GM18907 (cell line): ENCODE data around the gene NRCAM.

Experiments
- ATAC-seq: cut with Tn5 transposase; IDR thresholded peaks from one replicate; pipeline ENCODE4 v1.9.1; 2021; ENCODE audit warnings: mild to moderate bottlenecking, moderate library complexity; ENCODE audit not compliant: unreplicated experiment

The NRCAM gene

DNA sequence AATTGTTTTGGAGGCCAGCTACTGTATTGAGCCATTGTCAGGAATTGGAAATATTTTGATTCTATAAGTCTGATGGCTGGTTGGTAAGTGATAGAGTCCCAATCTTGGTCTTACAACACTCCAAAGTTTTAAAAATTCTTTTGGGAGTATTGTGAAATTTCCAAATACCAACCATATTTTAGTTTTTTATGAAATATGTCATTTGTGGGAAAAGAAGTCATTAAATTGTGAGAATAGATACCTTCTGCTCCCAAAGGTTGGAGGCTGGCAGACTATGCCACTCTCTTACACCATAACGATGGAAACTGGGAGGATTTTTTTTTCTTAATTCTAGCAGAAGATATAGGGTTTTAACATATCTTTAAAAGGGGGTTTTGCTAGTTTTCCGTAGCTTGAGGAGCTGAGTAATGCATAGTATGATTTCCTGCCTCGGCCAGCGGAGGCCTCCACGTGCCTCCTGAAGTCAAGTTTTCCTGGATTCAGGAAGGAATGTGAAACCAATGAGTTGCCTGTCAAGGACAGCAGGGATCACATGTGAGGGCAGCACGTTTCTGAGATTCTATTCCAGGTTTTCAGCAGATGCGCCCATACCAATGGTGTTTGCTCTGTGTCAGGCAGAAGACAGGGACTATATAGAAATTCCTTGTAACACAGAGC lies 233.9 kb downstream of the NRCAM start:
- ATAC-seq: no peak

DNA sequence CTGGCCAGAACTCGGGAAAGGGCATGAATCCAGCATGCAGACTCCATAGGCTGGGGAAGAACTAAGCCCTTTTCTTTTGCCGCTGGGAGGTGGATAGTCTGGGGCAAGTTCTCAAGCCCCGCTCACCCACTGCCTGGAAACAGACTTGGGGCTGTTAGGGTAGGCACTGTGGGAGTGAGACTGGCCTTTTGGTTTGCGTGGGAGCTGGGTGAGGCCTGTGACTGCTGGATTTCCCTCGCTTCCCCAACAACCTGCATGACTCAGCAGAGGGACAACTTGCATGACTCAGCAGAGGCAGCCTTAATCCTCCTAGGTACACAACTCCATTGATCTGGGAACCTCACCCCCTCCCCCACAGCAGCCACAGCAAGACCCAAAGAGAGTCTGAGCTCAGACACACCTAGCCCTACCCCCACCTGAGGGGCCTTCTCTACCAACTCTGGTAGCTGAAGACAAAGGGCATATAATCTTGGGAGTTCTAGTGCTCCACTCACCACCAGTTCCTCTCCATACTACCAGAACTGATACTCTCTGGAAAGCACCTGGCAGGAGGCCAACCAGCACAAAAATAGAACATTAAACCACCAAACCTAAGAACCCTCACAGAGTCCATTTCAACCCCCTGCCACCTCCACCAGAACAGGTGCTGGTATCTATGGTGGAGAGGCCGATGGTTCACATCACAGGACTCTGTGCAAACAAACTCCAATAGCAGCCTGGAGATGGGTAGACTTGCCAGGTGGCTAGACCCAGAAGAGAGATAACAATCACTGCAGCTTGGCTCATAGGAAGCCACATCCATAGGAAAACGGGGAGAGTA lies 244.6 kb downstream of the NRCAM start:
- peak; percentile 92 for ATAC-seq

DNA sequence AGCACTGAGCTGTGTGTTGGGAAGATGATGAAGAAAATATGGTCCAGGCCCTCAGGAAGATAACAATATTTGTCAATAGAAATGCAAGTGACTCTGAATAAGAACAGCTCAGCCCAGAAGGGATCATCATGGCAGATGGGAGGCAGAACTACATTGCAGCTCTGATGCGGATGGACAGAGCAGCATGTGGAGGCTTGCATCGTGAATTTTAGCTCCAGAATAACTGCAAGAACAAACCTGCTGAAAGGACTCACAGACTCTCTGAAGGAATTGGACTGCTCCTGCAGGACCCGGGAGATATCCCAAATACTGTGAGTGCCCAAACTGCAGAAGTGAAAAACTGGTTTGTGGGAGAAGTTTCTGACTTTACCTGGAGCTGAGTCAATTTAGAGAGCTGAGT lies 245.4 kb downstream of the NRCAM start:
- no peak for ATAC-seq

DNA sequence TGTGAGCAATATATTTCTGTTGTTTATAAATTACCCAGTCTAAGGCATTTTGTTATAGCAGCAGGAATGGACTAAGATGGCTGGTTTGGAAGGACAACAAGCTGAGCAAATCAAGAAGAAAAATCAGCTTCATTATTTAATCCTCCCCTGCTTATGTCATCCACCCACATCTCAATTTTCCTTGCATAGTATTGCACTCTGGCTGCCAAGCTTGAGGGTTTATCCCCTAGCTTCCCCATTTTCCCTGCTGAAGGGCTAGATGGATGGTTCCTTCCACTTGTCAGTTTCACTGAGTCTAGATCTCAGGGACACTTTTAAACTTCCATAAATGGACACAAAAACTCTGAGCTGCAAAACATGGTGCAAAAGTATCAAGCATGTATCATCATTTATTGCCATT lies 250.9 kb downstream of the NRCAM start:
- ATAC-seq: no peak

DNA sequence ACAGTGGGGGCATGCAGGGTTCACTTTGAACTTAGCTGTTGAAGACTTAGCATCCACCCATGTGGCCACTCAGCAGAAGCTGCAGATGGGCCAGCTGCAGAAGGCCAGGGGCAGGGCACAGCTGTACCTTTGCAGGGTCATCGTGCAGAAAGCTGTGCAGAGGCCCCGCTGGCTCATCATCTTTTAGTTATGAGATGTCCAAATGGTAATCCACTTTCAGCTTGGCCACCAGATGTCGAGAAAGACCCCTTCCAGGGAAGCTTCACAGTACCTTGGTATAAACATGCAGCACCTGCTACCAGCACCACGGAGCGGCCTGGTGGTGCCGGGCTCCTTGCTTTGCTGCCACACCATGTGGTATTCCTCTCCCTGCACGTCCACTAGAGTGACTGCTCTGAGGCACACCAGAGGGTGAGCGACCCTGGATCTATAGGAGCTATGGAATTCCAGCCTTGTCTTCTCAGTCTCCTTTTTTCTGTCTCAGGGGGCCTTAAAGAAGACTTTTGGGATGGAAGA lies 251.9 kb downstream of the NRCAM start:
- no peak for ATAC-seq

DNA sequence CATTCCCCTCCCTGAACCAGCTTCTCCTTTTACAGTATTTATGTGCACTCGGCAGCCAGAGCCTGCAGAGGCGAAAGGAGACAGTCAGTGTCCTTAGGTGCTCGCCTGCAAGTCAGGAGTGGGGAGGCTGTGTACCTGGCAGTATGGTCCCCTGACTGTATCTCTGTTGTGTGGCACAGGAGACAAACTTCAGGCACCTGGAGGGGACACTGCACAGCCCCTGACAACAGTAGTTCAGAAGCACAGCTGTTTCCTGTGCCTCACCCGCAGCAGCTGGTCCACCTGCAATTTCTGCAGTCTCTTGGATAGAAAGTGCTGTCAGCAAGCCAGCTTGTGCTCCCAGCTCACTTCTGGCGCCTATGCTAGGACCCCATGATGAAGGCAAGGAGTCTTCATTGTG lies 252.7 kb downstream of the NRCAM start:
- ATAC-seq: peak; percentile 88

DNA sequence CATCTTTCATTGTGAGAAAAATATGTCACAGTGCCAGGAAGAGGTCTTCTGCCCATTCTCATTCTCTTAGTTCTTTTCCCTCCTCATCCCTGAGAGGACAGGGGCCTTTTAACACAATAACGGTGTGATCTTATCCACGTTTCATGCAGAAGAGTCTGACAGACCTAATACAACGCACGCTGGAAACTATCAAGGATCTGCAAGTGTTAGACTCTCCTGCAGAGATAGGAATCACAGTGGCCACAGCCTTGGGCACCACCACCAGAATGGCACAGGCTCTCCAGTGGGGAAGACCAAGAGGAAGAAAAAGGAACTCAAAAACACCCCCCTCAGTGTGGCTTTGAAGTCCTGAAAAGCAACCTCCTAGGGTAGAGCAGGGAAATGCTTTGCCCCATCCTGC lies 253.5 kb downstream of the NRCAM start:
- ATAC-seq: no peak

DNA sequence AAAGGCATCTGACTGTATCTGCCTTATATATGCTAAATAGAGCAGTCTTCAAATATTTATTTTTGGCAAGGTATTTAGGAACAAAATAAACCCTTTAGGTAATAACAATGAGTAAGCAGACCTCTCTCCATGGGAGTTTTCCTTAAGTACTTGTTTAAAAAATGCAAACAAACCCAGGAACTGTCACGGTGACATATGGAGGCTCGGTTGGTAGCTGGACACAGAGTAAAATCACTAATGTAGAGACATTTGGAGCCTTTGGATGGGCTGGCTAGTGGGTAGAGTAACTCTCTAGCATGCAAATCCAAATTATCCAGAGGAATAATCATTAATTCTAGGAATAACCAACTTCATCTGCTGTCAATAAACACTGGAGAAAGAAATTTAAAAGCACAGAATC lies 254.5 kb downstream of the NRCAM start:
- no peak for ATAC-seq

DNA sequence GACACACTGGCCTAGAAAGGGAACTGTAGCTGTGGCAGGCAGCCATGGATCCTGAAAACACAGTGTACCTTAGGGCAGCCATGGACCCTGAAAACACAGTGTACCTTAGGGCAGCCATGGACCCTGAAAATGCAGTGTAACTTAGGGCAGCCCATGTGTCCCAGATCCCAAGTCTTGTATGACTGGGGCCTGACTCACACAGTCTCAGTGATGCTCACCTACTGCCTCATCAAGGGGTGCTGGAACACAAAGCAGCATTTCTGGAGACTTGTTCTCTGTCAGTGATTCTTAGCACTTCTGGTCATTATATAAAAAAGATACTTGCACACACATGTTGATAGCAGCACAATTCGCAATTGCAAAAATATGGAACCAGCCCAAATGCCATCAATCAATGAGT lies 255.9 kb downstream of the NRCAM start:
- no peak for ATAC-seq

DNA sequence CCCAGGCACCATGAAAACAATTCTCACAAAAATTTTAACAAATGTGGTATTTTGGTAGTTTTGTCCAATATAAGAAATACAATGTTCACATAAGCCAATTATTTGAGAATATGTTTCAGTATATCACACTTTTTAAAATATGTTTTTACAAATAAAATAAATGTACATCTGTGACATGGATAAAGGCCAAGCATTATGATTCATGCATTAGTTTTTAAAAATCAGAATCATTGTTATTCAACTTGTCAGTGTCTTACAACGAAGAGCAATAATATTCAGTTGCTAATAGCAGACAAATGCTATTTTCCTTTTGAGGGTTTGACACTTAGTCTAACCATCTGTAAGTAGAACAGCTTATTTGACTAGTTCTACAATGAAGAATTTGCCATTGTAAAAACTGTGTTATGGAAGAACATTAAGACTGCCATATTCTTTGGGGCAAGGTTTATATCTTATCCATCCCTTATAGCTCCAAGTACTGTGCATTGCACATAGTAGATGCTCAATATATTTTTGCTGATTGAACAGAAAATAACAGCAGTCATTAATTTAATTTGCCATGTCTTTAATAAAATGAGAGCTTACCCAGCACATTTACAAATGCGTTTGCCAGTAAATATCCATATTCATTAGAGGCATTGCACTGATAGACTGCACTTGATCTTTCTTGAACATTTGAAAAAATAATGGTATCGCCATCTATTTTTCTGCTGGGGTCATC lies 258.7 kb downstream of the NRCAM start:
- ATAC-seq: no peak

DNA sequence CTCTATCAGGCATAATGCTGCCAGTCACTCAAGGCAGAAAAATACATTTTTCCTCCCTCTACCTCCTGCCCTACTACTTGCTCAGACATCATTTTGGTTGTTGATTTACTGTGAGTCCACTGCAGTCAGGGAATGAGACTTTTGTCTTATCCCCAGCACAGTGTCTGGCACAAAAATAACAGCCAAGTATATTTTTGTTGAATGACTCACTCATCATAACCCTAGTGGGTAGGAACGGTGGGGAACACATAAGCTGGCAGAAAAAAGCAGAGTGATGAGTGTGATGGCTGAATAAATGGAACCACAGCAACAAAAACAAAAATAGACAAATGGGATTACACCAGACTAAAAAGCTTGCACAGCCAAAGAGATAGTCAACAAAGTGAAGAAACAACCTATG lies 260.2 kb downstream of the NRCAM start:
- no peak for ATAC-seq

DNA sequence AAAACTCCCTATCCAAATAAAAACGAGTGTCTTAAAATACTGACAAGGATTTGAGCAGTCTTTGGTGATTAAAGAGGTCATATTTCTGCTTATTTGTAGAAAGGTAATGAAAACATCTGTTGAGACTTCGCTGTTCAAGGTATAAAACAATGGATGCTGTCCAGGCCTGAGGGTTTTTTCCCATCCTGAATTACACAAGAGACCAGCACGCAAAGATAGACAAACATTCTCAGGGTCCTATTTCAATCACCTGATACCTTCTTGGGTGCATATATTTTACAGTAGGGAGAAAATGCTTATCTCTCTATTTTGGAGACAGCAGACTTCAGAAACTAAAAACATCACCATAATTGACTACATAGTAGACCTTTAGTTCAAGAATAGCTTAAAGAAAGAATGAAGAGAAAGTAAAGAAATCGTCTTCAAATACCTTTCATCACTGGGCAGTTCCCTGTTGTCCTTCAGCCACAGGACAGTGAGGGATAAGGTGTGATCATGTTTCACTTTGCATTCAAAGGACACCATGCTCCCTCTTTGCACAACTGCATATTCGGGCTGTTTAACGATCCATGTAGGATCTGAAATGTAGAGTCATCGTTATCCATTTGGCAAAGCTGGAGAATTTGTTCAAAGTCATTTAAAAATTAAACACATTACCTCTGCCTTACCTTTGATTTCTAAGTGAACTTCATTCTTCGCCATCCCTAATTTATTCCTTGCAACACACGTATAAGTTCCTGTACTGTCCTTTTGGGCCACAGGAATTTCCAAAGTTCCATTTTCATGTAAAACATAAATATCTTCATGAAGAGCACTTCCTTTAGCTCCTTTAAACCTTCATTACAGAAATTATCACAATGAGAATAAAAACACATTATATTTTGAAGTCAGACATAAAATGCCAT lies 262.4 kb downstream of the NRCAM start:
- no peak for ATAC-seq

DNA sequence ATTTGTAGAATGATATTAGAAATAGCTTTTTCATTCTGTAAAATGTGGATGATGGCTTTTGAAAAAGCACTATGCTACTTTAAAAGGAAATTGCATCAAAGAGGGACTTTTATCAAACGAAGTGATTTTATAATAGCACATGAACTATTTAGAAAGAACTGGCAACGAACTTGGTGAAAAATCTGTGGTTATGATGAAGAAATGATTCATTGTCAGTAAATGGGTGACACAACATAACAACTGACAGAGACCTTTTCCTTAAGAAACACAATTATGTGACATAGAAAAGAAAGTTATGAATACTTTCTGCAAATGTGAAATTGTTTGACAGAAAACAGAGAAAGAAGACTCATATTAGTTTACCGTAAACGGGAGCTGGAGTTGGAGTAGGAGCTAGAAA lies 265.3 kb downstream of the NRCAM start:
- no peak for ATAC-seq

DNA sequence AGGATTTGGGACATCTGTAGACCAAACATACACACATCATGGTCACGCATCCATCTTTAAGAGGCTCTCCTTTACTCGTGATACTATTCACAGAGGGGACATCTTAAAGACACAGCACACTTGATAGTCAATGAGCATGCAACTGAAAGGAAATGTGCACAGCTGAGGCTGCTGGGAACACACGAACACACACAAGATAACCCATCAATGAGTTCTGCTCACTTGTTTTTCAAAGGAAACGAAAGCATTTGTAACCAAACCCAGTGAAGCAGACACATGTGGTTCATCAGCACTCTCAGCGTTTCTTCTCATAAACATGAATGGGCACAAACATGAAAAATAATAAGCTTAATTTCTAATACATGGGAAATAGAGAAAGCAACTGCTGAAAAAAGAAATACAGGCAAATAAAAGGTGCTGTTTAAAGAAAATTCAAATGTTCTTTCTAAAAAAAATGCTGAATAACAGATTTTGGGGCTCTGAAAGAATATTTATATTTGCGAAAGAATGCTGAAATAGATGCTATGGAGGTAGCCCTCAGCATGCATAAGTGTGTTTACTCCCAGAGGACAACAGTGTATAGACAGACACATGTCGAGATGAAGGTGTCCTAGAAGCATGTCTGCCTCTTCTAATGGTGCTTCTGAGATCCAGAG lies 266.4 kb downstream of the NRCAM start:
- ATAC-seq: peak; percentile 90

DNA sequence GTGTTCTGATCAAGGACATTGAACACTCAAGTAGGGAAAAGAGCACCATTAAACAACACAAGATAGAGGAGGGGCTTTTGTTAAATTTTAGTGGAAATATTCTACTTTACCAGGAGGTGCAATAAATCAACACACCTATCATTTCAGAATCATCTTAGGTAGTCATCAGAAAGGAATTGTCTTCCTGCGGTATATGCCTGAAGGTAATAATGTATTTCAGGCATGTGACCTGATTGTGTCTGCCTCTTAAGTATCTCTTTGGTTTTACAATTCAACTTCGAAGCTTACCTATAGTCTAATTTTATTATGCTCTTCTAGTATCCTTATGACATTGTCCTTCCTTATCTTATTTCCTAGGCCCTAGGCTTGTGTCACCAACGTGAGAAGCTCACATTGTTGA lies 267.5 kb downstream of the NRCAM start:
- ATAC-seq: no peak

DNA sequence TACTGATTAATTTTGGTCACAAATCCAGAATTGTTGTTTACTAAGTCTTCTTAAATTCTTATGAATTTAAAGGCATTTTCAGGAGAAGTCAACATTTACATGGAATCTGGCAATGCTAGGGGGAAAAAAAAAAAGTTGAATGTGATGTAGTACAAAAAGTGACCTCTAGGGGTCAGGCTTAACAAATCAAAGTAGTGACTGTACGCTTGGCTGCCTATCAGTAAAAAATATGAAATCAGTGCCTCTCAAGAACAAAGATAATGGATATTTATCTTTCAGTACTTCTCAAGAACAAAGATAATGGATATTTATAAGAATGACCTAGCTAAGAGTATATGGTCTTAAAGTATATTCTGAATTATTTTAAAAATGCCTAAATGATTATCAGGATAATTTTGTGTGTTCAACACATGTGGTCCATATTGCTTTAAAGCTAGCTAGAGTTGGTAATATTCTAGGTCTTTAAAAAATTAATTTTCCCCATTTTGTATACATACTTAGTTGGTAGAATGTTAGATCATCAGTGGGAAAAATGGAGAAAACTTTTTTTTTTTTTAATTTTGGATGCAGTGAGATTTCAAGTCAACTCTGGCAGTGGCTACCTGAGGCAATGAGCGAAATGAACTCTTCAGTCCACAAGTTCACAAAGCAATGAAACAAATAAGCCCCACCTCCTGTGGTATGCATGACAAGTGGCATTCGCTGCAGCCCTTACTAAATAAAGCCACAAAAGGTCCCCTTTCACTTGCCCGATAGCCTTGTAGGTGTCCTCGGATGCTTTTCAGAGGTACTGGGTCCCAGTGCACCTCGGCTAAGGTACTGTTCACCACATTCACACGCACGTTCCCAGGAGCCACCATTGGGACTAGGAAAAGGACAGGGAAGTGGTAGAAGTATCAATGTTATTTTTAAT lies 274.9 kb downstream of the NRCAM start:
- no peak for ATAC-seq

DNA sequence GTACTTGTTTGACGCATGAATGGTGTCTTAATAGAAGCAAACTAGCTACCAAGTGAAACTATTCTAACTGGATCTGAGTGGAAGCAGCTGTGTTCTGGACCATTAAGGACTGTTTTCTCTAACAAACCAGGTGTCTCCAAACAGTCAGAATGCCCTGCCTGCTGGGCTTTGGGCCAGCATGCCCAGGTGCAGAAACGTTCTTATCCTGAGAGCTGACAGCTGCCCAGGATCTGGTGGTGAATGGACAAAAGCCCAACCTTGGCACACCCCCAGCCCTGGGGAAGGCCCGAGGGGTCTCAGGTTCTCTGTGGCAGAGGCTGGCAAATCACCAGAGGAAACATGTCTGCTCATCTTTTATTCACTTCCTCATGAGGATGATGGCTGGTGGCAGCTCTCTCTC lies 277.8 kb downstream of the NRCAM start:
- ATAC-seq: no peak

DNA sequence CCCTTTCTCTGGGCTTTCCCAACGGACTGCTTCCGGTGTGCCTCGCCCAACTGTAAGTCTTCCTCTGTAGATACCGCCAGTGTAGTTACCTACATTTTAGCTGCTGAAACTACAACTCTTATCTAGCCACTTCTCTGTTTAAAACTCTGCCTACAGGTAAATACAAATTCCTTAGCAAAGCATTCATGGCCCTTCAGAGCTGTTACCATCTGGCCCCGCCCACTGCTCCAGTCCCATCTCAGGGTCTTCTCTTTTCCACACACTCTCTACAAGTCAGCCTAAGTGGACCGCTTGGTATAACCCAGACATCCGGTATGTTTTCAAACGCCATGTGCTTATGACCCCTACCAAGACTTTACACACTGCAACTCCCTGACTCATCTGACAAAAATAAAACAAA lies 285.1 kb downstream of the NRCAM start:
- ATAC-seq: no peak

DNA sequence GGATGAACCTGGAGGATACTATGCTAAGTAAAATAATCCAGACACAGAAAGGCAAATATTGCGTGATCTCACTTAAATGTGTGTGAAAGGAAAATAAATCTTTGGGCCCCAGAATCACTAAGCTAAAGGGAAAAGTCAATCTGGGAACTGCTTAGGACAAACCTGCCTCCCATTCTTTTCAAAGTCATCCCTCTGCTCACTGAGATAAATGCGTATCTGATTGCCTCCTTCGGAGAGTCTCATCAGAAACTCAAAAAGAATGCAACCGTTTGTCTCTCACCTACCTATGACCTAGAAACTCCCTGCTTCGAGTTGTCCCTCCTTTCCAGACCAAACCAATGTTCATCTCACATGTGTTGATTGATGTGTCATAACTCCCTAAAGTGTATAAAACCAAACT lies 286.0 kb downstream of the NRCAM start:
- ATAC-seq: no peak
